Stimulated activated CD8-positive, alpha-beta memory T cell treated with anti-CD3 and anti-CD28 coated beads, Interleukin-15, amount 100 ng/mL, for 4 hours (primary cell): ENCODE data around the gene IGSF9.
"Not testable (repeated sequence)": the region's sequence is repeated elsewhere in the genome, so short reads cannot be mapped to it uniquely, and the experiment has no call there.

Source experiments
- DNase-seq, 2 donors: peaks; one replicate each; pipeline ENCODE4 v3.0.0-alpha.2; 2020; ENCODE audit warnings: low read depth in 2 of 2

The IGSF9 gene

GRCh38 chr1:159921251-159921650 lies 24.2 kb downstream of the IGSF9 start:
- no peak for DNase-seq

- no peak for DNase-seq
These were observed 24.8 kb downstream of the IGSF9 start for GRCh38 chr1:159920651-159921050.

GRCh38 chr1:159920202-159920601 lies 25.2 kb downstream of the IGSF9 start:
- no peak for DNase-seq

- DNase-seq, result no peak
These were observed 26.1 kb downstream of the IGSF9 start for GRCh38 chr1:159919236-159919865.

- DNase-seq, result no peak
These were observed 26.8 kb downstream of the IGSF9 start for GRCh38 chr1:159918352-159919200.

GRCh38 chr1:159917533-159918351 lies 27.7 kb downstream of the IGSF9 start:
- DNase-seq, result no peak

GRCh38 chr1:159916242-159917051 lies 29.0 kb downstream of the IGSF9 start:
- DNase-seq, result no peak

- no peak for DNase-seq
These were observed 29.7 kb downstream of the IGSF9 start for GRCh38 chr1:159915571-159916241.

GRCh38 chr1:159914252-159915018 lies 31.0 kb downstream of the IGSF9 start:
- no peak for DNase-seq

GRCh38 chr1:159913451-159914192 lies 31.8 kb downstream of the IGSF9 start:
- DNase-seq, result no peak

GRCh38 chr1:159911326-159912070 lies 33.9 kb downstream of the IGSF9 start:
- DNase-seq, result no peak

GRCh38 chr1:159908031-159908940 lies 37.1 kb downstream of the IGSF9 start:
- DNase-seq, result no peak

- DNase-seq, result no peak
These were observed 38.5 kb downstream of the IGSF9 start for GRCh38 chr1:159906960-159907359.

GRCh38 chr1:159904036-159904435 lies 41.4 kb downstream of the IGSF9 start:
- not testable (repeated sequence) for DNase-seq

- DNase-seq, result no peak
These were observed 42.9 kb downstream of the IGSF9 start for GRCh38 chr1:159902541-159902940.

GRCh38 chr1:159900755-159901360 lies 44.6 kb downstream of the IGSF9 start:
- no peak for DNase-seq

GRCh38 chr1:159900086-159900680 lies 45.2 kb downstream of the IGSF9 start, which contains the start of gene CFAP45:
Gene CFAP45 (minus strand): TSS chr1:159900165. CDS start chr1:159900098, 67 bp downstream.
- no peak for DNase-seq
